Stimulated activated CD4-positive, alpha-beta T cell treated with anti-CD3 and anti-CD28 coated beads, Interleukin-15, amount 100 ng/mL, for 24 hours (primary cell): ENCODE measurements around the gene ZNF33B.
"Not testable (repeated sequence)": the region's sequence is repeated elsewhere in the genome, so short reads cannot be mapped to it uniquely, and the experiment has no call there.

Experiments used
- DNase-seq: peaks from one replicate; pipeline ENCODE4 v3.0.0-alpha.2; 2020

ZNF33B gene

DNA sequence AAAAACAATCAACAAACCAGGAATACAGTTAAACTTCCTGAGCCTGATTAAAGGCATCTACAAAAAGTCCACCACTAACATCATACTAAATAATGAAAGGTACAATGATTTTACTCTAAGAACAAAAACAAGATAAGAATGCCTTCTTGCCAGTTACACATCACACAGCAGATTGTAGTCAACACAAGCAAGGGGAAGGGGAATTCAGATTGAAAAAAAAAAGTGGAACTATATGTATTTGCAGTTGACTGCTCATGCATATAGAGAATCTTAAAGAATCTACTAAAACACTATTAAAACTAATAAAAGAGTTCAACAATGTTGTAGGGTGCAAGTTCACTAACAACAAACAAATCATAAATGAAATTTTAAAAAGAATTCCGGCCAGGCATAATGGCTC is 28.5 kb downstream of the ZNF33B start:
- no peak for DNase-seq

DNA sequence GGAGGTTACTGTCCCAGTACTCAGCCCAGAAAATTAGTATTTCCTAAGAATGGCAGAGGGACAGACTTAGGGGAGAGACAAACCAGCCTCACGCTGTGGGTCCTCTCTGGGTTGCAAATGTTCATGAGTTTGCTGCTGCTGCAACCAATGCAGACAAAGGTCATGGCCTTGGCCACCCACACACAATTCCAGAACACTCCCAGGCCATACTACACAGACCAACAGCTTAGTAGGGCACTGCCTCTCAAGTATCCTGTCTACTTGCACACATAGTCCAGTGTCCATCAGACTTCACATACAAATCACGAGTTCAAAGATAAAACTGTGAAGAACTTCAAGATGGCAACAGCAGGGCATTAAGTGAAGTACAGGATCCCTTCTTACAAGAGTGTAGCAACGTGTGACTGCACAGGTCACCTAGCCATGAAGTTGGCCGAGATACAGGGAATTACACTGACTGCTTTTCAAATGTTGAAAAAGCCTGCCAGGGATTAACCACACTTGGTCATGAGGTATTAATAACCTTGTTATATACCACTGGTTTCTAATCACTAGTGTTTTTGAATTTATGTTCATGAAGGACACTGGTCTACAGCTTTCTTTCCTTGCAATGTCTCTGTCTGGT is 40.0 kb downstream of the ZNF33B start:
- no peak for DNase-seq

DNA sequence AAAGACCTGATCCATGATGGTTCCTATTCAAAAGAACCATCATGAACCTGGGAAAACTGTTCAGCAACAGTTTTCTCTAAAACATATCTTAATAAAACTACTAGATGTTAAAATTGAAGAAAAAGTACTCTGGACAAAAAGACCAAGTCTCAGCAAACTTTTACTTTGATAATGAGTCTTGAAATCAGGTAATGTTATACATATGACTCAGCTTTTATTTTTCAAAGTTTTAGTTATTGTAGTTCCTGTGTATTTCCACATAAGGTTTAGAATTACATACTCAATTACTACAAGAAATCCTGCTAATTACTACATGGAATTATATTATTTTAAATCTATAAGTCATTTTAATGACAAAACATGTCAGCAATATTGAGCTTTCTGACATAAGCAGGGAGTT is 42.2 kb downstream of the ZNF33B start:
- DNase-seq, result no peak

DNA sequence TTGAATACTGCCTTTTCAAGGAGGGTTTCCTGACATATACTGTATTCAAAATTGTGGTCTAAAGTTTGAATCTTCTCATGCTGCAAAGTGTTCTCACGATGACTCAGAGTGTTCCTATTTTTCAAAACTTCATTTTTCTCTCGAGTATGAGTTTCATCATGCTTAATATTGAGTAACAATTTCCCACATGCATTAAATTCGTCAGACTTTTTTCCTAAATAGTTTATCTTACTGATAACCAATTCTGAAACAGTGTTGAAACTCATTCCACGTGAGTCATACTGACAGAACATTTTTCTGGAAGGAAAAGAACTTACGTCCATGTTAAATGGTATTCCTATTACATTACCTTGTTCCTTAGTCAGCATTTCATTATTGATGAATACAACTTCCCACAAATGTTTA is 44.1 kb downstream of the ZNF33B start:
- DNase-seq, result no peak

DNA sequence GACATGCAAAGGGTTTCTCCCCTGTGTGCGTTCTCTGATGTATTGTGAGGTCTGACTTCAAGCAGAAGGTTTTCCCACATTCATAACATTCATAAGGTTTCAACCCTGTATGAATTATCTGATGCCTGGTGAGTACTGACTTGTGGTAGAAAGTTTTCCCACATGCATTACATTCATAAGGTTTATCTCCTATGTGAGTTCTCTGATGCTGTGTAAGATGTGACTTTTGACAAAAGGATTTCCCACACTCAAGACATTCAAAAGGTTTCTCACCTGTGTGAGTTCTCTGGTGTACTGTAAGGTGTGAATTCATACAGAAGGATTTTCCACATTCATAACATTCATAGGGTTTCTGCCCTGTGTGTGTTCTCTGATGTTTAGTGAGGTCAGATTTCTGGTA is 45.1 kb downstream of the ZNF33B start:
- DNase-seq, result no peak

DNA sequence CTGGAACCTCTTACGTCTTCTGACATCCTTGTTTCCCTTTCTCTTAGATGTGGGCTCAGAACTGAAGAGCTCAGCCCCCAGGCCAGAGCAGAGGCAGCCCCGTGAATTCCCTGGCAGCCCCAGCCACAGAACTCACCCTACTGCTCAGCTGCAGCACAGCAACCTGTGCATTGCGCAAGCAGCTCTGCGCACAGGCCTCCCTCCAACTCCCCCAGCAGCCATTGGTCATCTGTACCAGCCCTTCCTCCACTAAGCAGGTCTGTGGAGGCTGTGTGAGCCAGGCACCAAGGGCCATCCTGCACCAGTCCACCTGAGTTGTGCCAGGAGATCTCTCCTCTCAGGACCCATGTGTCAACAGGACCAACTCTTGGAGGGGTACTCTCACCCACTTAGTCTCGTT is 54.5 kb downstream of the ZNF33B start:
- DNase-seq, result no peak

DNA sequence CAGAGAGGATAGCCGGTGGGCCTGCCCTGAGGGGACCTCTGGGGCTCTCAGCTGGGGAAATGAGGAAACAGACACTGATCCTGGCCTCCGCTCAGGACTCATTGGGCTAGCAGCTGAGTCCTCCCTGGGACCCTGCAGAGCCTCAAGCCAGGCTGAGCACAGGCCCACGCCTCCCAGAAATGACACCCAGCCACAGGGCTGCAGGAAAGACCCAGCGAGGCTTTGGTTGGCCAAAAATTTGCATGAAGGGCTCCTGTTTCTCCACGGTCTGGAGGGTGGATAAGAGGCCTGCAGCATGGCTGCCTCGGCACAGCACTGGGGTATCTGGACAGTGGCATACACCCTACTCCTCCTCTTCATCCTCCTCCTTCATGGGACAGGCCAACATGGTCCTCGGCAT is 60.4 kb downstream of the ZNF33B start:
- DNase-seq, result no peak

DNA sequence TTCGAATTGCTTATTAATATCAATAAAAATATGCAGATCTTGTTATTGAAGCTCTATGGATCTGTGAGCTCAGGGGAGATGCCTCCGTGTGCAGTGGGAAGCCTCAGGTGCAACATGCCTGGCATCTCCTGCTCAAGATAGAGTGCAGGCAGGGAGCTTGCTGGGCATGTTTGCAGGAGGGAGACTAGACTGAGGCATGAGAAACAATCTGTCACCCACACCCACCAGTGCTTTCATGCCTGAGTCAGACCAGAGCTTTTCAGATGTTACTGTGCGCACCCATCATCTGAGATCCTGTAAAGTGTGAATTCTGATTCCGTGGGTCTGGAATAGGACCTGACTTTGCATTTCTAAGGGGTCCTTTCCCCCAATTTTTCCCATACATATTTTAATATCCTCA is 62.0 kb downstream of the ZNF33B start:
- DNase-seq, result no peak

DNA sequence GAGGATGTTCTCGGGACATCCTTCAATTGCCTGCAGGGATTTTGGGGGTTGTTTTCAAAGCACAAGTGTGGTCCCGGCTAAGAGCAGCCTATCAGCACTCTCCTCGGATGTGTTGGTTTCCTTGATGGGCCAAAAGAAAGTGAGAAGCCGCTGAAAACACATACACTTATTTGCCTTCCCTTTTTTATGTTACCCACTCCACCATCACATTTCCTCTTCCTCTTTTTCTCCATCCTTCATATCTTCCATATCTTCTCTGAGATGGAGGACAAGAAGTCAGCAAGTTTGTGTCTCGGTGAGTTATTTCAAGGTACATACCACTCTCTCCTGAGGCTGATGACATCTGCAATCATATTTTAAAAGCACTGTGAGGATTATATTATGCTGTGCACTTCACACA is 64.0 kb downstream of the ZNF33B start:
- DNase-seq, result no peak

DNA sequence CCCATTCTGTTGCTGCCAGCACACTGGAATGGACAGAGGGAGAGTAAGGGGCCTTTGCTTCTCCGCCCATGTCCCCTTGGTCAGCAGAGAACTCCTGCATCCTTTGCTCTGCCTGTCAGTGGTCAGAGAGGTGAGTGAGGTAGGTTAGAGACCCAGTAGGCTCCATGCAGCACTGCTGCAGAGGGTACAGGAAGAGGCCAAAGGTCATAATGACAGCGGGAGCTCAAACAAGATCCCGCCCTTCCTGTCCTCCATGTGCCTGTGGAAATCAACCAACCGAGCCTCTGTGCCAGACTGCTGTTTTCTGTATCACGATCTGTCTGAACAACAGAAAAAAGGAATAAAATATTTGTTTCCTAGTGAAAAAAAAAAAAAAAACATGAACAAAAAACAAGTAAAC is 81.4 kb downstream of the ZNF33B start:
- no peak for DNase-seq

DNA sequence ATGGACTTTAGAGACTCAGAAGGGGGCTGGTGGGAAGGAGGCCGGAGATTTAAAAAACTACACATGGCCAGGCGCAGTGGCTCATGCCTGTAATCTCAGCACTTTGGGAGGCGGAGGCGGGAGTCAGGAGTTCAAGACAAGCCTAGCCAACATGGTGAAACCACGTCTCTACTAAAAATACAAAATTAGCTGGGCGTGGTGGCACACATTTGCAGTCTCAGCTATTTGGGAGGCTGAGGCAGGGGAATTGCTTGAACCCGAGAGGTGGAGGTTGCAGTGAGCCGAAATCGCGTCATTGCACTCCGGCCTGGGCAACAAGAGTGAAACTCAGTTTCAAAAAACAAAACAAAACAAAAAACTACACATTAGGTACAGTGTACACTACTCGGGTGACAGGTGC is 84.8 kb downstream of the ZNF33B start:
- not testable (repeated sequence) for DNase-seq

DNA sequence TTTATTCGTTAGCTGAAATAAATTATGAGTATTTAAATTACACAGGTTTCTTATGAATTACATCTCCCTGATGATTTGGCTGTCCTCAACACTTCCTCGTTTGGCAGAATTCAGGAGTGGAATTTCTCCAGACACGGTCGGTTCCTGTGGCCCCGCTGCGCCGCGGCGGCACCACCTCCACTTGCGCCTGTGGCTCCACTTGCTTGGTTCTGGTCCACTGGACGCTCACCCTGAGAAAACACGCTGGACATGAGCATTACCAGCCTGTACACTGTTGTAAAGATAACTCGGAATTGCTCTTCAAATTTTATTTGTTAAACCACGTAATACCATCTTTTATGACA is 85.3 kb downstream of the ZNF33B start:
- no peak for DNase-seq

DNA sequence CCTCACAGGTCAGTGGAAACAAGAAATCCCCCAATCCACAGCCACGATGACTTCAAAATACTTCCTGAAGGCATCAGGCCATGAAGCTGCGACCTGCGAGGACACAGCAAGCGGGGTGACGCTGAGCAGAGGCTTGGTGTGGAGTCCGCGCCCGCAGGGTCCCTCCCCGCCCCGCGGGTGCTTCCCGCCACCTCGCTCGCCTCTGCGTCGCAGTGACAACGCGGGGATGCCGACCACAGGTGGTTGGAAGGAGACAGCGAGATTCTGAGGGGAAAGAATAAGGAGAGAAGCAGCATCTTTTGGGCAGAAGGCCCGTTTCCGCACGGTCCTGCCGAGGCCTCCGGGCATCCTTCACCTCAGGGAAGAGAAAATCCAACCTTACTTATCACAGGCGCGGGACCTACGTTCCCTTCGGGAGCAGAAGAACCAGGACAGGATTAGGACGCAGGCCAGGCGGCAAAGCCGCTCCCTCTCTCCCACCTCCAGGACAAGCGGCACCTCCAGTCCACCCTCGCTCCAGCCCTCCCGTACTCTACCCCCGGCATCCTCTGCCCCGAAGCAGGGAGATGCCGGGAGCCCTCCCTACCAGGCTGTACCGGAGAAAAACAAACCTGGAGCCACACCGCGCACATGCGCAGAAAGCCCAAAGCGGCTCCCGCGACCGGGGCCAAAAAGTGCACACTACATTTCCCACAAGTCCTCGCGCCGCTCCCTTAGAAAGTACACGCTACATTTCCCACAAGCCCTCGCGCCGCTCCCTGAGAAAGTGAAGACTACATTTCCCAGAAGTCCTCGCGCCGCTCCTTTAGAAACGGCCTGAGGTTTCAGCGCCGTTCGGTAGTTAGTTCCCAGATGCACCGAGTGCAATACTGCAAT is 85.9 kb downstream of the ZNF33B start:
- DNase-seq, result peak; percentile 96

DNA sequence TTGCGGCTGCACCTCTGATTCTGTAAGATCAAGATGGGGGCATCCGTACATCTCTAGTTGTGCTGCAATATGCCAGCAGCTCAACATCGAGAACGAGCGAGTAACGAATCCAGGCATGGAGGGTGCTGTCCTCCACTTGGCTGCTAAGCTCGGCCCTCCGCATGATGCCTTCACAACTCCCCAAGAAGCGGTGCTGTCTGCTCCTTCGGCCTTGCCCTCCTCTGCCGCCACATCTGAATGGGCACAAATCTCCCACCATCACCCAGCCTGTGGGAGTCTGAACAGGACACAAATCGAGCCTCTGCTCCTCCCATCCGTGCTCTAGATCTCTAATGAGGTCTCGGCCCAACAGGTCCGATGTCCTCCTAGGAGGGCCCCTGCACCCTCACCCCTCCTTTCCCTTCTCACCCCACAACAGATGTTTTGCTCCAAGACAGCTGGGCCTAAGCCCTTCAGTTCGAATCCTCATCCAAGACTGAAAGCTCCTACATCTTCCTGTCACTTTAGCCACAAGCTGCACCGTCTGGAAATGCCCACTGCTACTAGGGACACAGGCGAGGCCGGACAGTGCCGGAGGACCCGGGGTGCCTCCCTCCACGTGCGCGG is 86.7 kb downstream of the ZNF33B start:
- DNase-seq, result peak; percentile 3

DNA sequence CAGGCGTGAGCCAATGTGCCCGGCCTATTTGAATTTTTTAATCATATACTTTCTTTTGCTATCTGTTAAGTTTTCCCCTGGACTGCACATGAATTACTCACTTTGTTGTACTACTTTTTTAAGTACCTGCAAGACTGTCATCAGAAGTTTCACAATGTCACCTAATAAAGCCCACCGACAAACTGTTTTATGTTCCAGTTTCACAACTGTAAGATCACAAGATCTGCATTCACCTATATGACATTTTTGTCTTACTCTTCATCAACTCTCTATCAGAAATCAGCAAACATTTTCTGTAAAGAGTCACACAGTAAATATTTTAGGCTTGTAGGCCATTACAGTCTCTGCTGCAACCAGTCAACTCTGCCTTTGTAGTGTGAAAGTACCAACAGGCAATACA is 88.5 kb downstream of the ZNF33B start:
- DNase-seq, result no peak

DNA sequence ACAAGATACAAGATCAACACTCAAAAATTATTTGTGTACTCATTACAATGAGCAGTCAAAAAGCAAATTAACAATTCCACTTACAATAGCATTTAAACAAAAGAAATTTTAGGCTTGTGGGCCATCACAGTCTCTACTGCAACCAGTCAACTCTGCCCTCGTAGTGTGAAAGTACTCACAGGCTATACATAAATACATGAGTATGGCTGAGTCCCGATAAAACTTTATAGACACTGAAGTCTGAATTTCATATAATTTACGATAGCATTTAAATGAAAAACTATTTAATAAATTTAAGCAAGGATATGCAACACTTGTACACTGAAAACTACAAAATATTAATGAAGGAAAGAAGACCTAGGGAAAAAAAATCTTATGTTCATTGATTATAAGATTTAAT is 90.1 kb downstream of the ZNF33B start:
- DNase-seq, result no peak

DNA sequence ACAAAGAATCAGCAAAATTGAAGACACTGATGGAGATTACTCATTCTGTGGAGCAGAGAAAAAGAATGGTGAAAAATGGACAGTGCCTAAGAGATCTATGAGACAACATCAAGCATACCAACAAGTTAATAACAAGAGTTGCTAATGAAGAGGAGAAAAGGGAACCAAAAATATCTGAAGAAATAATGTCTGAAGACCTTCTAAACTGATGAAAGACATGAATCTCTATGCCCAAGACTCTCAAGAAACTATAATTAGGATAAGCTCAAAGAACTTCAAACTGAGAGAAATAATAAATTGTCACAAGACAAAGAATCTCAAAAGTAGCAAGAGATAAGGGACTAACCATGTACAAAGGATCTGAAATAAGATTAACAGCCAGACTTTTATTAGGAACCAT is 93.4 kb downstream of the ZNF33B start:
- DNase-seq, result no peak

DNA sequence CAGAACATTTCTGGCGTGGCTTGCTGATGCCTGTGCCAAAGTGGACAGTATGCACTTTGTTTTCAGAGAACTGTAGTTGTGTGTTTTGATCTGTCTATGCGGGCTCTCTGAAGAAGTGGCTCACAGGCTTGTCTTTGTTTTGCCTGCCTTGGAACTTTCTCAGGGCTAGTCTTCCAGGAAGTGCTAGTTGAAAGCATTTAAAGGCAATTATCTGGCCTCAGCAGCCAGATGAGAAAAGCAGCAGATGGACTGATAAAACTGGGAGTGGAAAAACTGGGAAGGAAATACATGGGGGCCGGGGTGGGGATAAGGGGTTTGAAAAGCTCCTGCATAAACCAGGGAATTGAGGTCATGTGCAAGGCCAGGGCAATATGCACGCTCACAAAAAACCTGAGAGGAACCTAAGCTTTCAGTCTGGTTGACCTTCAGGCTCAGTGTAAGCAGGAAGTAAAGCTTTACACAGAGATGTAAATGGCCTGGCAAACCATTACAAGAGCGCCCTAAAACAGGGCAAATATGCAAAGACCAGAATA is 94.5 kb downstream of the ZNF33B start:
- no peak for DNase-seq
